ENCODE results near the gene MCHR1. TPM values are rescaled to one million over a fixed set of nuclear protein-coding genes. Genes with fewer than 3 reads are reported as not detected.

The MCHR1 gene
- total and polyA plus RNA-seq, 2 of the 13 experiments (the other 11 are each of a cell fraction or from before 2014, with no cell fraction given) = 0.40 to 0.83 TPM

DNA sequence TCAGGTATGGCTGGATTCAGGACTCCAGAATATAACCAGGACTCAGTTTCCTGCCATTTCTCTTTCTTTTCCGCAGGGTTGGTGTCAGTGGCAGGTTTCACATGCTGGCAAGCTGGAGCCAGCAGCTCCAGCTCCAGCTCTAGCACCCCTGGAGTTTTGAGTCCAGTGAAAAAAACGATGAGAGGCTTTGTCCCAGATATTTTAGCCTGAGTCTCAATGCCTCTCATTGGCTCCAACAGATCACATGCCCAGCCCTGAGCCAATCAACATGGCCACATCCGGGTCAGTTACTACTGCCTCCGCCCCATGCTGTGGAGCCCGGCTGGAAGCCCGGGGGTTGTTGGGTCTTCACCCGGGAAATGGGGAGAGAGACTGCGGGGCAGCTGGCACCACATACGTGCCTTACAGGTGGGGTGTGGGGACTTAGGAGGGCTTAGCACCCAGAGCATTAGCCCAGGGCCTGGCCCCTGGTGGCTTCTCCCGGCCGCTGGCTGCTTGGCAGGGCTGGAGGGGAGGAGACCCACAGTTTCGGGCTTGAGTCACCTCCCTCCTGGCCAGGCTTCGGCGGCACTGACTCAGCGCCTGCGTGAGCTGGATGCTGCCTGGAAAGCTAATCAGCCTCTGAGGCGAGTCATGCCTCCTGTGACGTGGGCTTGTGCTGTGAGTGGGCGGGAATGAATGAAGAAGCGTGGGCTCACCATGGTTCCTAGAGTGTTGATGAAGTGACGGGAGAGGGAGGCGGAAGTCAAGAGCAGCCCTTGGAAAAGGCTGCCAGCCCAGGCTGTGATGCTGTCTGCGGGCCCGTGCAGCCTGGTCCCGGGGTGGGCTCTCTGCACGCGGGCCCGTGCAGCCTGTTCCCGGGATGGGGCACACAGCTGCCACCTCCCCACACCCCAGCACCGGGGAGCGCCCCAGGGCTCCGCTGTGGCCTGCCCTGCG, 27.5 kb upstream of the MCHR1 start (continued):
- no peak for TF ChIP-seq SKIL (CRISPR knock-in tag; IDR thresholded peaks at IDR 0.05; ENCODE audit: borderline replicate concordance)
- no peak for TF ChIP-seq PRDM10 (CRISPR knock-in tag; IDR thresholded peaks at IDR 0.05; ENCODE audit: low read depth)
- TF ChIP-seq ZNF720 (CRISPR knock-in tag; IDR thresholded peaks at IDR 0.05) = no peak
- TF ChIP-seq FOSL2 (CRISPR knock-in tag; IDR thresholded peaks at IDR 0.05) = peak; percentile 88
- TF ChIP-seq ZNF256 (CRISPR knock-in tag; conservative IDR thresholded peaks at IDR 0.05) = 0 out of 2 replicates have a peak, but pooled peaks have one; percentile 27
- TF ChIP-seq ZNF12 (CRISPR knock-in tag; IDR thresholded peaks at IDR 0.05) = peak; percentile 20; the same call in 1 of the 2 replicates
- TF ChIP-seq, protein P1, sequence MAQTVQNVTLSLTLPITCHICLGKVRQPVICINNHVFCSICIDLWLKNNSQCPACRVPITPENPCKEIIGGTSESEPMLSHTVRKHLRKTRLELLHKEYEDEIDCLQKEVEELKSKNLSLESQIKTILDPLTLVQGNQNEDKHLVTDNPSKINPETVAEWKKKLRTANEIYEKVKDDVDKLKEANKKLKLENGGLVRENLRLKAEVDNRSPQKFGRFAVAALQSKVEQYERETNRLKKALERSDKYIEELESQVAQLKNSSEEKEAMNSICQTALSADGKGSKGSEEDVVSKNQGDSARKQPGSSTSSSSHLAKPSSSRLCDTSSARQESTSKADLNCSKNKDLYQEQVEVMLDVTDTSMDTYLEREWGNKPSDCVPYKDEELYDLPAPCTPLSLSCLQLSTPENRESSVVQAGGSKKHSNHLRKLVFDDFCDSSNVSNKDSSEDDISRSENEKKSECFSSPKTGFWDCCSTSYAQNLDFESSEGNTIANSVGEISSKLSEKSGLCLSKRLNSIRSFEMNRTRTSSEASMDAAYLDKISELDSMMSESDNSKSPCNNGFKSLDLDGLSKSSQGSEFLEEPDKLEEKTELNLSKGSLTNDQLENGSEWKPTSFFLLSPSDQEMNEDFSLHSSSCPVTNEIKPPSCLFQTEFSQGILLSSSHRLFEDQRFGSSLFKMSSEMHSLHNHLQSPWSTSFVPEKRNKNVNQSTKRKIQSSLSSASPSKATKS (CRISPR knock-in tag; IDR thresholded peaks at IDR 0.05) = no peak; the same call in 1 of the 2 replicates
- peak; percentile 28 for TF ChIP-seq BRD4 (CRISPR knock-in tag; IDR thresholded peaks at IDR 0.05)
- TF ChIP-seq, protein P2, sequence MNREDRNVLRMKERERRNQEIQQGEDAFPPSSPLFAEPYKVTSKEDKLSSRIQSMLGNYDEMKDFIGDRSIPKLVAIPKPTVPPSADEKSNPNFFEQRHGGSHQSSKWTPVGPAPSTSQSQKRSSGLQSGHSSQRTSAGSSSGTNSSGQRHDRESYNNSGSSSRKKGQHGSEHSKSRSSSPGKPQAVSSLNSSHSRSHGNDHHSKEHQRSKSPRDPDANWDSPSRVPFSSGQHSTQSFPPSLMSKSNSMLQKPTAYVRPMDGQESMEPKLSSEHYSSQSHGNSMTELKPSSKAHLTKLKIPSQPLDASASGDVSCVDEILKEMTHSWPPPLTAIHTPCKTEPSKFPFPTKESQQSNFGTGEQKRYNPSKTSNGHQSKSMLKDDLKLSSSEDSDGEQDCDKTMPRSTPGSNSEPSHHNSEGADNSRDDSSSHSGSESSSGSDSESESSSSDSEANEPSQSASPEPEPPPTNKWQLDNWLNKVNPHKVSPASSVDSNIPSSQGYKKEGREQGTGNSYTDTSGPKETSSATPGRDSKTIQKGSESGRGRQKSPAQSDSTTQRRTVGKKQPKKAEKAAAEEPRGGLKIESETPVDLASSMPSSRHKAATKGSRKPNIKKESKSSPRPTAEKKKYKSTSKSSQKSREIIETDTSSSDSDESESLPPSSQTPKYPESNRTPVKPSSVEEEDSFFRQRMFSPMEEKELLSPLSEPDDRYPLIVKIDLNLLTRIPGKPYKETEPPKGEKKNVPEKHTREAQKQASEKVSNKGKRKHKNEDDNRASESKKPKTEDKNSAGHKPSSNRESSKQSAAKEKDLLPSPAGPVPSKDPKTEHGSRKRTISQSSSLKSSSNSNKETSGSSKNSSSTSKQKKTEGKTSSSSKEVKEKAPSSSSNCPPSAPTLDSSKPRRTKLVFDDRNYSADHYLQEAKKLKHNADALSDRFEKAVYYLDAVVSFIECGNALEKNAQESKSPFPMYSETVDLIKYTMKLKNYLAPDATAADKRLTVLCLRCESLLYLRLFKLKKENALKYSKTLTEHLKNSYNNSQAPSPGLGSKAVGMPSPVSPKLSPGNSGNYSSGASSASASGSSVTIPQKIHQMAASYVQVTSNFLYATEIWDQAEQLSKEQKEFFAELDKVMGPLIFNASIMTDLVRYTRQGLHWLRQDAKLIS (CRISPR knock-in tag; IDR thresholded peaks at IDR 0.05) = no peak
- TF ChIP-seq, protein P3, sequence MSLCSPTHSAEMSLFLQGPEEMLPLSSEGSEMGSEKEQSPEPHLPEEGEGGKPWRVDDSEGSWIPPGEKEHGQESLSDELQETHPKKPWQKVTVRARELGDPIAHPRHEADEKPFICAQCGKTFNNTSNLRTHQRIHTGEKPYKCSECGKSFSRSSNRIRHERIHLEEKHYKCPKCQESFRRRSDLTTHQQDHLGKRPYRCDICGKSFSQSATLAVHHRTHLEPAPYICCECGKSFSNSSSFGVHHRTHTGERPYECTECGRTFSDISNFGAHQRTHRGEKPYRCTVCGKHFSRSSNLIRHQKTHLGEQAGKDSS (CRISPR knock-in tag; IDR thresholded peaks at IDR 0.05; ENCODE audit: borderline replicate concordance, low read depth) = no peak; the same call in 1 of the 2 replicates

All from HepG2 (cell line).